HG02973 (cell line): ENCODE measurements around the gene CXCL14.
"Not testable (repeated sequence)": the region's sequence is repeated elsewhere in the genome, so short reads cannot be mapped to it uniquely, and the experiment has no call there.

ENCODE experiments used
- ATAC-seq: cut with Tn5 transposase; IDR thresholded peaks from one replicate; pipeline ENCODE4 v1.9.1; 2021; ENCODE audit warnings: moderate library complexity; ENCODE audit not compliant: unreplicated experiment

Gene CXCL14

GRCh38 chr5:135546912-135547311, 31.9 kb downstream of the CXCL14 start:
- ATAC-seq = no peak

DNA sequence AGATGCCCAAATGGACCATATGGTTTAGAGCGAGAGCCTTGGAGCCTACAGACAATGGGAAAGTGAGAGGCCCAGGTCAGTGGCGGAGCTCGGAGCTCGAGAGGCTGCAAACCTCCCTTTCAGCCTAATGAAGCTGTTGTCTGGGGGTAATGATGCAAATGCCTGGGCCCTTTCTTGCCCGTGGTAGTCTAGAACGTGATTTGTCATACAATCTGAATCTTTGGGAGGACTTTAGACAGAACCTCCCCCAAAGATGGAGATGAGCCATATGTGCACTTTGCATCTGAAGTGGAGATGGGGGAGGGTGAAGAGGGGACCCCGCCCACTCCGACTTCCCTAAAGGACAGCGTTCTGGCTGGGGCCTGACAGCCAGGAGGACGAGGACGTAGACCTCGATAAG, 32.7 kb downstream of the CXCL14 start:
- no peak for ATAC-seq

DNA sequence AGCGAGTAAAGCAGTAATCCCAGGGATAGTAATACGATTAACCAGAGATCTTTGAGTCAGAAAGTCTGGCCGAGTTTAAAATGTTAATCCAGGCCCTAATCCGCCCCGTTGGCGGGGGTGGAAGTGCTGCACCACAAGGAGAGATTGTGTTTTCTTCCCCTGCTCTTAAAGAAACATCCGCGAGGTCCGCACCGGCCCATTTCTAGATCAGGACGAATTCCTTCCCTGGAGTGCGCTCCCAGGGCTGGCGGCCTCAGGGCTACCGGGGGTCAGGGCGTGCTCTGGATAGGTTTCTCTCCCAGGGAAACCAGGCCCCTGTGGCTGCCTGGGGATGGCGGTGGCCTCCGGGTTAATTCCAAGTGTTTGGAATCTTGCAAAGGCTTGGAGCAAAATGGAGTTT, 33.7 kb downstream of the CXCL14 start:
- ATAC-seq = no peak

- ATAC-seq = no peak
Measured at GRCh38 chr5:135543485-135544304, 35.1 kb downstream of the CXCL14 start.

GRCh38 chr5:135543001-135543484, 35.7 kb downstream of the CXCL14 start:
- ATAC-seq = no peak

DNA sequence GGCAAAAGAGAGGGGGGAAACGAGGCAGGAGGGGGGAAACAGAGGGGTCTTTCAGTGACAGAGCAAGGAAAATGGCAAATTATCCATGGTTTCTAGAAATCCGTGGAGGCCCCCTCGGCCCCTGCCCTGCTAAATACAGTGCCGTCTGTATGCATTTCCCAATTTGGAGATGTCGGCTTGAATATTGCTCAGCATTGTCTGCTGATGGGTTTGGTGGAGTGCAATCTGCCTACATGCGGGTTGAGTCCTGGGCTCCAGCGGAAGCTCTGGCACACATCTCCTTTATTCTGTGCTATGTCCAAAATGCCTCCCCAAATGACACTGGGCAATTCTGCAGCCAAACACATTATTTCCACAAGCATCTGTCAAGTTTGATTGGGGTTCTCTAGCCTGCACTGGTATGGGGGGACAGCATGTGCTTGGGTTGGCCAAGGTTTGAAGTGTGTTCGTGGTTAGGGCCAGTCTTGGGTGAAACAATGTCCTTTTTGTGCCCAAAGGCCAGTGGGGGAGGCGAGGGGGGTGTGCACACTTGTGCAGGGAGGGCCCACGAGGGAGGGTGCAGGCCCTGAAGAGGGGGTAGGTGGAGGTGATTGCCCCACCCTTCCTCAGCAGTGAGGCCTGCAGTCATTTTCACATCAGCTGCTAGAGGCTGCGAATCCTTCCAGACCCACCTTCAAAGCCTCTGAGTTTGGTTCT, 36.8 kb downstream of the CXCL14 start:
- no peak for ATAC-seq

- no peak for ATAC-seq
Measured at GRCh38 chr5:135539430-135540005, 39.3 kb downstream of the CXCL14 start.

- no peak for ATAC-seq
Measured at GRCh38 chr5:135538261-135538660, 40.5 kb downstream of the CXCL14 start.

- no peak for ATAC-seq
Measured at GRCh38 chr5:135537745-135538144, 41.0 kb downstream of the CXCL14 start.

GRCh38 chr5:135537271-135537670, 41.5 kb downstream of the CXCL14 start:
- no peak for ATAC-seq

DNA sequence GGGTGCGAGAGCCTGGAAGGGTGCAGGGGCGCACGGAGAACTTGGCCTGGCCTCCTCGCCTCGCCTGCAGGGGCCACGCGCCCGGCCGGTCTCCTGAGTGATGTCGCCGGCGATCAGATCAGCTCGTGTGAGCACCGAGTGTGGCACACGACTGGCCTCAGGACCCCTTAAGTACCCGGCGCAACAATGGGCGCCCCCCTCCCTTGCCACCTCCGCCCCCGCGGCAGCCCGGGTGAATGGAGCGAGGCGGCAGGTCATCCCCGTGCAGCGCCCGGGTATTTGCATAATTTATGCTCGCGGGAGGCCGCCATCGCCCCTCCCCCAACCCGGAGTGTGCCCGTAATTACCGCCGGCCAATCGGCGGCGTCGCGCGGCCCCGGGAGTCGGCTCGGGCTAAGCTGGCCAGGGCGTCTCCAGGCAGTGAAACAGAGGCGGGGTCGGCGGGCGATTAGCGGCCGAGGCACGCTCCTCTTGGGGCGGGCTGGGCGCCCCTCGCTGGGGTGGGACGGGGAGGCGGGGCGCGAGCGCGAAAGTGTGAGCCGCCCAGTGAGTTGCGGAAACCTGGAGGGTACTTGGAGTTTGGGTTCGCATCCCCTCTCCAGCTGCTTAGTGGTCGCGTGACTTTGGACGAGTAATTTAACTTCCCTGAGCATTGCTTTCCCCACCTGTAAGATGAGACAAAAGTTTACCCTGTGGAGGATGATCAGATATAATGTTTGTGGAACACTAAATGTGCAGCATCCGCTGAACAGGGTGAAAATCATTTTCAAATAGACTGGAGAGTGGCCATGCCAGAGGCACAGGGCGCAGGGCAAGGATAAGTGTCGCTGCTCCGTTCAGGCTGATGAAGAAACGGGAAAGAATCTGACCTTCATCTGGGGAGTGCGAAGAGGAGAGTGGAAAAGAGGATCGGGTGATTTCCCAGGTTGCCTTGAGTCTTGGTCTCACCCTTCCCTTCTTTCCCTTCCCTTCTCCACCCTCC, 42.7 kb downstream of the CXCL14 start, which contains the start of gene NEUROG1:
NEUROG1 (minus strand) TSS at position 145 of the 982 bp plus-strand sequence. CDS start 274 bp downstream, outside the sequence.
- ATAC-seq = no peak

DNA sequence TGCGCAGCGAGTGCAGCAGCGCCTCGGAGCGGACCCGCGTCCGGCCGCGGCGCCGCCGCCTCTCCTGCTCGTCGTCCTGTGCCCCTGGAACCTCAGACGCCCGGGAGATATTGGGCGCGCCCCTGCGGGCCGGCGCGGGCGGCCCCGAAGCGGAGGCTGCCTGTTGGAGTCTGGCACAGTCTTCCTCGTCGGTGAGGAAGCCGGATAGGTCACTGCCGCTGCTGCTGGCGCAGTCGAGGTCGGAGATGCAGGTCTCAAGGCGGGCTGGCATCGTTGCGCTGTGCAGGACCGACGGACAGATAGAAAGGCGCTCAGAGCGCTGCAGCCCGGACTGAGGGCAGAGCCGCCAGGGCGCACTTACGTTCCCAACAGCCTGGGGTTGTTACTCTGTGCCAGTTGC, 43.4 kb downstream of the CXCL14 start:
- no peak for ATAC-seq

GRCh38 chr5:135534609-135535419, 44.0 kb downstream of the CXCL14 start:
- ATAC-seq = no peak

- no peak for ATAC-seq
Measured at GRCh38 chr5:135533794-135534193, 45.0 kb downstream of the CXCL14 start.

DNA sequence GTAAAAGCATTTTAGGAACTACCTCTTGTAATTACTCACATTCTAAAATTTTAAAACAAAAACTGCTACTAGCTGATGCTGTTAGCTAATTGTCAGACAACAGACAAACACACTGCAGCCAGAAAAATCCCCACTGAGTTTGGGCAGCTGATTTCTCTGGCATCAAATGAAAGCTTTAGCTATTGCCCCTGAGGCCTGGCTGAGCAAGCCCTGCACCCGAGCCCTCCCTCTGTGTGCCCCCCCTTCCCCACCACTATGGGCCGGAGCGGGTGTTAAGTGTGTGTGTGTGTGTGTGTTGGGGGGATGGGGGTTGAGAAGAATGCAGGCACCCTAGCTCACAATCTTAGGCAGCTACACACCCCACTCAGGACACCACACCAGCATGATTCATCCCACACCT, 45.5 kb downstream of the CXCL14 start:
- no peak for ATAC-seq

- not testable (repeated sequence) for ATAC-seq
Measured at GRCh38 chr5:135529576-135529975, 49.2 kb downstream of the CXCL14 start.

DNA sequence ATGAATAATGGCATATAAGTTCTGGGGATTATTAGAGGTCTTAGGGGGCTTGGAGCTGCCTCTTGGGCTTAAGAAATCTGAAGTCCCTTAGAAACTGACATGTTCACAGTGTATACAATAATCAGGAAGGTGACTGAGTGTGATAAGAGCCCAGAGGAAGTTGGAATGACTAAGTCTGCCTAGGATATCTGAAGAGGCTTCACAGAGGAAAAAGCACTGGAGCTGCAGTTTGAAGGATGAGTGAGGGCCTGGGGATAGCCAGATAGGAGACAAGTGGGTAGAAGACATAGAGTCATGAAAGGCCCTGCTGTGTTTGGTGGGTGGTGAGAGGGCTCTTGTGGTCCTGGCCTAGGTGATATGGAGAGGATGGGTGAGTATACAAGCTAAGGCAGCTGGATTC, 51.9 kb downstream of the CXCL14 start:
- ATAC-seq = no peak

- no peak for ATAC-seq
Measured at GRCh38 chr5:135521964-135522363, 56.8 kb downstream of the CXCL14 start.
